HEK293T (cell line): ENCODE measurements around the gene DONSON.

Source experiments
- CTCF ChIA-PET: fragments of 350-600 bp; formaldehyde crosslinking; extraction: SDS; loops from one replicate; lab custom pipeline; 2021; ENCODE audit warnings: antibody characterized with exemption, inconsistent platforms; lab: Yijun Ruan, JAX
- POLR2A ChIA-PET: fragments of 350-600 bp; formaldehyde crosslinking; extraction: SDS; loops from one replicate; lab custom pipeline; 2020; ENCODE audit warnings: antibody characterized with exemption, inconsistent platforms; lab: Yijun Ruan, JAX
- DNase-seq: peaks from one replicate; pipeline ENCODE4 v3.0.0; 2012; ENCODE audit warnings: mixed read lengths; ENCODE audit errors: extremely low spot score
- ARNT ChIP-seq: fragments of 450-650 bp; IDR thresholded peaks from 2 replicates; pipeline ENCODE4 v1.6.1; 2017; ENCODE audit warnings: mild to moderate bottlenecking
- BHLHE40 ChIP-seq: fragments of 450-650 bp; IDR thresholded peaks from 2 replicates; pipeline ENCODE4 v1.6.1; 2016; ENCODE audit warnings: mild to moderate bottlenecking, moderate library complexity, borderline replicate concordance
- CTBP1 ChIP-seq: fragments of 450-650 bp; IDR thresholded peaks from 2 replicates; pipeline ENCODE4 v1.6.1; 2016; ENCODE audit warnings: borderline replicate concordance
- ELF4 ChIP-seq: fragments of 450-650 bp; IDR thresholded peaks from 2 replicates; pipeline ENCODE4 v1.6.1; 2017; ENCODE audit warnings: antibody characterized with exemption
- FOXA1 ChIP-seq: fragments of 450-650 bp; IDR thresholded peaks from 2 replicates; pipeline ENCODE4 v1.6.1; 2016; ENCODE audit warnings: mild to moderate bottlenecking
- FOXK2 ChIP-seq: fragments of 450-650 bp; IDR thresholded peaks from 2 replicates; pipeline ENCODE4 v1.6.1; 2016; ENCODE audit warnings: mild to moderate bottlenecking
- FOXM1 ChIP-seq: fragments of 450-650 bp; IDR thresholded peaks from 2 replicates; pipeline ENCODE4 v1.6.1; 2017; ENCODE audit warnings: mild to moderate bottlenecking, borderline replicate concordance
- HDGF ChIP-seq: fragments of 450-650 bp; IDR thresholded peaks from 2 replicates; pipeline ENCODE4 v1.6.1; 2017; ENCODE audit warnings: antibody characterized with exemption, borderline replicate concordance
- L3MBTL2 ChIP-seq: fragments of 450-650 bp; conservative IDR thresholded peaks from 2 replicates; pipeline ENCODE4 v1.6.1; 2016; ENCODE audit warnings: mild to moderate bottlenecking
- LEF1 ChIP-seq: fragments of 450-650 bp; IDR thresholded peaks from 2 replicates; pipeline ENCODE4 v1.6.1; 2017; ENCODE audit warnings: mild to moderate bottlenecking, borderline replicate concordance
- NFRKB ChIP-seq: fragments of 450-650 bp; IDR thresholded peaks from 2 replicates; pipeline ENCODE4 v1.6.1; 2016; ENCODE audit warnings: mild to moderate bottlenecking, moderate library complexity
- PKNOX1 ChIP-seq: fragments of 450-650 bp; IDR thresholded peaks from 2 replicates; pipeline ENCODE4 v1.6.1; 2016
- SP1 ChIP-seq: fragments of 450-650 bp; IDR thresholded peaks from 2 replicates; pipeline ENCODE4 v1.6.1; 2017
- SUZ12 ChIP-seq: fragments of 450-650 bp; IDR thresholded peaks from 2 replicates; pipeline ENCODE4 v1.6.1; 2016; ENCODE audit warnings: mild to moderate bottlenecking
- TARDBP ChIP-seq: fragments of 450-650 bp; IDR thresholded peaks from 2 replicates; pipeline ENCODE4 v1.6.1; 2016
- ZNF384 ChIP-seq: fragments of 450-650 bp; IDR thresholded peaks from 2 replicates; pipeline ENCODE4 v1.6.1; 2016

Gene DONSON

GRCh38 chr21:33537212-33537611 is 51.3 kb downstream of the DONSON start:
- no peak for DNase-seq
- POLR2A ChIA-PET = no interaction called here
- CTCF ChIA-PET = no interaction called here
- no peak for TF ChIP-seq L3MBTL2
- TF ChIP-seq LEF1 = no peak
- no peak for TF ChIP-seq FOXM1
- TF ChIP-seq ARNT = no peak
- TF ChIP-seq FOXK2 = no peak
- no peak for TF ChIP-seq SP1
- TF ChIP-seq BHLHE40 = no peak
- no peak for TF ChIP-seq HDGF
- TF ChIP-seq TARDBP = no peak
- no peak for TF ChIP-seq PKNOX1
- TF ChIP-seq FOXA1 = no peak
- no peak for TF ChIP-seq ZNF384
- no peak for TF ChIP-seq NFRKB
- TF ChIP-seq SUZ12 = no peak
- no peak for TF ChIP-seq CTBP1
- no peak for TF ChIP-seq ELF4

- TF ChIP-seq PKNOX1 (no peak), HDGF (no peak), FOXM1 (no peak), ZNF384 (no peak), ARNT (no peak), TARDBP (no peak), FOXA1 (no peak), SP1 (no peak), LEF1 (no peak)
- CTCF ChIA-PET = interaction anchor here (0.6 kb wide), 1 partner anchor 222 kb away, joined by 5 read pairs; no protein-coding TSS in a partner anchor
- POLR2A ChIA-PET = no interaction called here
Measured at GRCh38 chr21:33531007-33531406, 57.5 kb downstream of the DONSON start.

More at GRCh38 chr21:33531007-33531406, 57.5 kb downstream of the DONSON start:
- no peak for DNase-seq
